ENCODE results near the gene B3GNT2. TPM values are rescaled to one million over a fixed set of nuclear protein-coding genes. Genes with fewer than 3 reads are reported as not detected.
"Not testable (repeated sequence)": the region's sequence is repeated elsewhere in the genome, so short reads cannot be mapped to it uniquely, and the experiment has no call there.

B3GNT2 gene
- total RNA-seq, 1 donor from 2014 or later, result 14.9 TPM

GRCh38 chr2:62264186-62264585 lies 68.3 kb downstream of the B3GNT2 start:
- DNase-seq (ENCODE audit: missing footprints) (no peak), ATAC-seq (no peak)
- intact Hi-C loops (cut with DNase I), result no loop called here

- intact Hi-C loops (cut with DNase I), result no loop called here
- ATAC-seq (no peak), DNase-seq (ENCODE audit: missing footprints) (no peak)
Measured at GRCh38 chr2:62265106-62265505, 69.2 kb downstream of the B3GNT2 start.

- ATAC-seq (no peak), DNase-seq (ENCODE audit: missing footprints) (no peak)
- intact Hi-C loops (cut with DNase I), result no loop called here
Measured at GRCh38 chr2:62266433-62267038, 70.6 kb downstream of the B3GNT2 start.

- no peak for ATAC-seq
- DNase-seq (ENCODE audit: missing footprints), result no peak
- intact Hi-C loops (cut with DNase I), result no loop called here
Measured at GRCh38 chr2:62267696-62268095, 71.8 kb downstream of the B3GNT2 start.

- intact Hi-C loops (cut with DNase I); DNase-seq (ENCODE audit: missing footprints); ATAC-seq: not testable (repeated sequence)
Measured at GRCh38 chr2:62268681-62269188, 72.8 kb downstream of the B3GNT2 start.

- intact Hi-C loops (cut with DNase I), result no loop called here
- DNase-seq (ENCODE audit: missing footprints) (peak; percentile 80), ATAC-seq (no peak)
Measured at GRCh38 chr2:62270728-62271127, 74.8 kb downstream of the B3GNT2 start.

Small RNAs within 50 kb of the gene (microRNA-seq; reads per million reads assigned to microRNA genes)
- not detected for gene MIR5192

All from Right ventricle myocardium inferior (tissue), 1 donor.